Measurements from ENCODE around the gene PXK. TPM values are rescaled to one million over a fixed set of nuclear protein-coding genes. Genes with fewer than 3 reads are reported as not detected.

The PXK gene
- total RNA-seq, 1 donor from 2014 or later: 32.0 TPM

DNA sequence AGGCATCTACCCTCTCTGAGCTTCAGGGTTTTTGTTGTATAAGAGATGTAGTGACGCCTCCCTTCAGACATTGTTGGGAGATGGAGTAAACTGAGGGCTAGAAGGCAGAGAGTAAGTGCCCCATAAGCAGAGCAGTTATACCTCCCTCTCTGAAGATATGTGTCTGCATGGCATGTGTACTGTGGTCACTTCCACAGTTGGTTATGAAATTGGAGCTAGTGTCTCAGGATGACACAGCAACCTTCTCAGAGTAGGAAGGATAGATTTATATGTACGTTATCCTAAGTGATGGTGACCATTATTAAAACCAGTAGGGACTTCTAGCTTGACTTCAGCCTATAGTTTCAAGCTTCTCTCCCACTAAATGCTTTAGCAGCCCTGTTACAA, 17.9 kb downstream of the PXK start:
- peaks cover 4% of the 10 kb centered on the region for H3K36me3 Mint-ChIP-seq (ENCODE audit: low read depth)
- no peak overlapping the region for H3K4me3 Mint-ChIP-seq (ENCODE audit: unreplicated experiment)
- H3K27ac Mint-ChIP-seq (ENCODE audit: unreplicated experiment): peak overlapping the region; percentile 13

DNA sequence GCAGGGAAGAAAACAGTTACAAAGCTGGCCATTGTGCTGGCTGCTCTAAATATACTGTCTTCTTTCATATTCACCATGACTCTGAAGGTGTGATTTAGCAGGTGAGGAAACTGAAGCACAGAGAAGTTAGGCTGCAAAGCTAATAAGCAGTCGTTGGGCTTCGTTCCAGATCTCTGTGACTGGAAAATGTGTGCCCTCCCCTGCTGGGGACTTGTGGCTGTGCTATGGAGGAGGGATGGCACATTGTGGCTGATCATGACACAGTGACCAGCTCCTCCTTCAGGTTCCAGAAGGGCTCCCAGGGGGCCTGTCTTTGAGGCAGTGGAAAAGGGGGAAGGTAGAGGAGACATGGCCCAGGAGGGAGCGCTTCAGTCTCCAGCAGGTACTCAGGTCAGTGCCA, 19.2 kb downstream of the PXK start:
- Mint-ChIP-seq H3K27me3 (ENCODE audit: low read depth) (no peaks in the 10 kb centered on the region), H3K36me3 (ENCODE audit: low read depth) (peaks cover 4% of the 10 kb centered on the region), H3K4me1 (ENCODE audit: low read depth) (peaks cover 23% of the 10 kb centered on the region), H3K27ac (ENCODE audit: unreplicated experiment) (peak overlapping the region; percentile 36), H3K9me3 (ENCODE audit: low read depth) (no peaks in the 10 kb centered on the region), H3K4me3 (ENCODE audit: unreplicated experiment) (no peak overlapping the region)
- TF ChIP-seq, protein P1, sequence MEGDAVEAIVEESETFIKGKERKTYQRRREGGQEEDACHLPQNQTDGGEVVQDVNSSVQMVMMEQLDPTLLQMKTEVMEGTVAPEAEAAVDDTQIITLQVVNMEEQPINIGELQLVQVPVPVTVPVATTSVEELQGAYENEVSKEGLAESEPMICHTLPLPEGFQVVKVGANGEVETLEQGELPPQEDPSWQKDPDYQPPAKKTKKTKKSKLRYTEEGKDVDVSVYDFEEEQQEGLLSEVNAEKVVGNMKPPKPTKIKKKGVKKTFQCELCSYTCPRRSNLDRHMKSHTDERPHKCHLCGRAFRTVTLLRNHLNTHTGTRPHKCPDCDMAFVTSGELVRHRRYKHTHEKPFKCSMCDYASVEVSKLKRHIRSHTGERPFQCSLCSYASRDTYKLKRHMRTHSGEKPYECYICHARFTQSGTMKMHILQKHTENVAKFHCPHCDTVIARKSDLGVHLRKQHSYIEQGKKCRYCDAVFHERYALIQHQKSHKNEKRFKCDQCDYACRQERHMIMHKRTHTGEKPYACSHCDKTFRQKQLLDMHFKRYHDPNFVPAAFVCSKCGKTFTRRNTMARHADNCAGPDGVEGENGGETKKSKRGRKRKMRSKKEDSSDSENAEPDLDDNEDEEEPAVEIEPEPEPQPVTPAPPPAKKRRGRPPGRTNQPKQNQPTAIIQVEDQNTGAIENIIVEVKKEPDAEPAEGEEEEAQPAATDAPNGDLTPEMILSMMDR (IDR thresholded peaks at IDR 0.05): no peak
- DNase-seq (ENCODE audit: low spot score): no peak

More for the DNA sequence above, 17.9 kb downstream of the PXK start:
- DNase-seq (ENCODE audit: low spot score): no peak
- Mint-ChIP-seq H3K9me3 (ENCODE audit: low read depth) (no peaks in the 10 kb centered on the region), H3K4me1 (ENCODE audit: low read depth) (peaks cover 21% of the 10 kb centered on the region), H3K27me3 (ENCODE audit: low read depth) (no peaks in the 10 kb centered on the region)
- TF ChIP-seq, protein P1 (IDR thresholded peaks at IDR 0.05): no peak

DNA sequence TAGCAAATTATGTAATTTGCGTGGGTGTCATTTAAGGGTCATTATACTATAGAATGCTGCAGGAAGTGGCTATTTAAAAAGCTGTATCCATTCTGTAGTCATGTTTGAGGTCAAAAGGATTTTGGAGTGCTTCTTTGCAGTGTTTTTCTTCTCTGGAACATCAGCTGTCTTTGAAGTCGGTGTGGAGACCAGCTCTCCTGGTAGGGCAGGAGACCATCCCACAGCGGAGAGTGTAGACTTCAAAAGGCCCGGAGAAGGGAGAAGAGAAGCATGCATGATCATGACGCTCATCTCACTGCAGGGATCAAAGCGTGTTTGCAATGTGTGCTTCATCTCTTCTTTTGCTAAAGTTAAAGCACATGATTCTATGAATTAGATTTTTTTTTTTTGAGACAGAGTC, 19.9 kb downstream of the PXK start:
- no peak for DNase-seq (ENCODE audit: low spot score)
- peaks cover 4% of the 10 kb centered on the region for H3K36me3 Mint-ChIP-seq (ENCODE audit: low read depth)
- H3K4me1 Mint-ChIP-seq (ENCODE audit: low read depth): peaks cover 23% of the 10 kb centered on the region
- H3K9me3 Mint-ChIP-seq (ENCODE audit: low read depth): no peaks in the 10 kb centered on the region
- TF ChIP-seq, protein P1 (IDR thresholded peaks at IDR 0.05): no peak
- no peak overlapping the region for H3K27ac Mint-ChIP-seq (ENCODE audit: unreplicated experiment)
- H3K27me3 Mint-ChIP-seq (ENCODE audit: low read depth): no peaks in the 10 kb centered on the region
- H3K4me3 Mint-ChIP-seq (ENCODE audit: unreplicated experiment): no peak overlapping the region

DNA sequence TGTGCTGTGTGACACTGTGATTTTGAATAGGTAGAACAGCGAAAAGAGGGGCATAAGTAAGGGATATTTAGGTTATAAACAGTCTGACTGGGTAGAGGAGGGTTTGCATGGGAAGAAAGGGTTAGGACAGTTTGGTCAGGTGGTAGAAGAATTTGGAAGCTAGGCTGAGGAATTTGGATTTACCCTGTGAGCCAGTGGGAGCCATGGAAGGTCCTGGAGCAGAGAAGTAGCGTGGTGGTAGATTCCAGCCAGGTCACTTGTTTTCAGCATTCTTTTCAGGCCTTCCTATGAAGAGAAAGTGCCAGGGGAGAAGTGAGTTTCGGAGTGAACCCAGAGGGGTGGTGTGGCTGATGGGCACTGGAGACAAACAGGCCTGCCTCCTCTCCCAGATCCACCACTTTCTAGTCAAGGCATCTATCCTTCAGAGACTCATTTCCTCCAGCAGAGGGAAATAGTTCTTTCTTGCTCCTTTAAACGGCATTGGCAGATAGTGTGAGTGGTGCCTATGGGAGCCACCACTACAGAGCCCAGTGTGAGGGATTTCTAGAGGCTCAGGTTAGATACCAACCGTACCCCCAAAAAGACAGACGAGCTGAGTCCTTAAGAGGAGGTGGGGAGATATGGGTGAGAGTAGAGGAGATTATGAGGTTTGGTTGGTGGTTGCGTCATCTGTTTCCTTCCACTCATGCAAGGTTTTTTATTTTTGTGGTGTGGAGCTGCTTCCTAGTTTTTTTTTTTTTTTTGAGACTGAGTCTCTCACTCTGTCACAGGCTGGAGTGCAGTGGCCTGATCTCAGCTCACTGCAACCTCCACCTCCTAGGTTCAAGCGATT, 21.2 kb downstream of the PXK start:
- H3K36me3 Mint-ChIP-seq (ENCODE audit: low read depth): peaks cover 4% of the 10 kb centered on the region
- no peak for DNase-seq (ENCODE audit: low spot score)
- peaks cover 23% of the 10 kb centered on the region for H3K4me1 Mint-ChIP-seq (ENCODE audit: low read depth)
- TF ChIP-seq, protein P1 (IDR thresholded peaks at IDR 0.05): peak; percentile 22
- H3K27me3 Mint-ChIP-seq (ENCODE audit: low read depth): no peaks in the 10 kb centered on the region
- H3K4me3 Mint-ChIP-seq (ENCODE audit: unreplicated experiment): no peak overlapping the region
- H3K9me3 Mint-ChIP-seq (ENCODE audit: low read depth): no peaks in the 10 kb centered on the region
- H3K27ac Mint-ChIP-seq (ENCODE audit: unreplicated experiment): peak overlapping the region; percentile 5

DNA sequence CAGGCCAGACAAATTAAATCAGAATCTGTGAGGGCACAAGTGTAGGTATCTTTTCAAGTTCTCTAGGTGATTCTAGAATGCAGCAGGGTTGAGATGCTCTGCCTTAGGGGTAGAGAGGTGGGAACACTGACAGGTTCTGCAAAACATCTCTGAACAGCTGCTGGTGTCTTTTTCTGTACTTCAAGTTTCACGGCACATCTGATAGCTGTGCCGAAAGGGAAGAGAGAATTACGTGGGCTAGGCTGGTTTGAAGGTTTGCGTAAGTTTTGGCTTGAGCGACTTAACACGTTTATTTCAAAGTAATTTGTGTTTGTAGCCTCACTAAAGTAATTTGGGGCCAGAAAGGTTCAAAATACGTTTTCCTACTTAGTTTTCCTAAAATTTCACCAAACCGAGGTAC, 22.5 kb downstream of the PXK start:
- no peak overlapping the region for H3K27ac Mint-ChIP-seq (ENCODE audit: unreplicated experiment)
- peaks cover 19% of the 10 kb centered on the region for H3K4me1 Mint-ChIP-seq (ENCODE audit: low read depth)
- H3K27me3 Mint-ChIP-seq (ENCODE audit: low read depth): no peaks in the 10 kb centered on the region
- H3K4me3 Mint-ChIP-seq (ENCODE audit: unreplicated experiment): no peak overlapping the region
- TF ChIP-seq, protein P1 (IDR thresholded peaks at IDR 0.05): no peak
- H3K36me3 Mint-ChIP-seq (ENCODE audit: low read depth): peaks cover 4% of the 10 kb centered on the region
- no peak for DNase-seq (ENCODE audit: low spot score)
- H3K9me3 Mint-ChIP-seq (ENCODE audit: low read depth): no peaks in the 10 kb centered on the region

Measured in chondrocyte (in vitro differentiated cells).